IMR-90 (cell line): ENCODE measurements around the gene KDM3A. TPM values are rescaled to one million over a fixed set of nuclear protein-coding genes. Genes with fewer than 3 reads are reported as not detected.

Source experiments
- ATAC-seq: fragments of 200-7000 bp; cut with Tn5 transposase; 2 replicates; pipeline ENCODE4 v1.9.1; 2020; ENCODE audit warnings: low read depth, mild to moderate bottlenecking, moderate library complexity
- BruUV-seq: library from RNA; stranded (reverse); fragments of 400-500 nt; replicated peaks from 2 replicates; lab custom pipeline; 2021; lab: Mats Ljungman, UMichigan
- CTCF ChIA-PET: fragments of 300-600 bp; formaldehyde crosslinking; extraction: SDS; loops from one replicate; lab custom pipeline; 2021; ENCODE audit warnings: antibody characterized with exemption; lab: Yijun Ruan, JAX
- POLR2A ChIA-PET: fragments of 300-600 bp; sonication (Branson Sonifier 250); formaldehyde crosslinking; loops from one replicate; lab custom pipeline; 2022; ENCODE audit warnings: antibody characterized with exemption; ENCODE audit not compliant: unreplicated experiment; lab: Charles Lee
- DNase-seq: peaks from one replicate; pipeline ENCODE4 v3.0.0; 2013
- H2AFZ ChIP-seq: replicated peaks from 2 replicates; pipeline ENCODE3; 2013; ENCODE audit warnings: low read length, mild to moderate bottlenecking; ENCODE audit not compliant: poor library complexity
- H2AK5ac ChIP-seq: 2 replicates; pipeline ENCODE4 v1.6.1; 2013; ENCODE audit warnings: low read depth, low read length, inconsistent platforms
- H2AK9ac ChIP-seq: replicated peaks from 2 replicates; pipeline ENCODE3; 2013; ENCODE audit warnings: mild to moderate bottlenecking, low read depth, low read length, moderate library complexity; ENCODE audit not compliant: poor library complexity
- H2BK120ac ChIP-seq: 2 replicates; pipeline ENCODE4 v1.6.1; 2013; ENCODE audit warnings: low read depth, low read length, inconsistent platforms
- H2BK15ac ChIP-seq: 3 replicates; pipeline ENCODE4 v1.6.1; 2013; ENCODE audit warnings: low read depth, low read length, inconsistent platforms
- H2BK20ac ChIP-seq: 2 replicates; pipeline ENCODE4 v1.6.1; 2013; ENCODE audit warnings: low read depth, mild to moderate bottlenecking, inconsistent platforms, low read length, moderate library complexity
- H2BK5ac ChIP-seq: 2 replicates; pipeline ENCODE4 v1.6.1; 2013; ENCODE audit warnings: mild to moderate bottlenecking, low read depth, low read length, inconsistent platforms; ENCODE audit not compliant: poor library complexity, severe bottlenecking
- H3K14ac ChIP-seq: replicated peaks from 2 replicates; pipeline ENCODE4 v1.6.1; 2013; ENCODE audit warnings: low read depth, low read length, inconsistent platforms
- H3K18ac ChIP-seq: 2 replicates; pipeline ENCODE4 v1.6.1; 2013; ENCODE audit warnings: low read depth, low read length, control low read depth
- H3K23ac ChIP-seq: 2 replicates; pipeline ENCODE4 v1.6.1; 2013; ENCODE audit warnings: low read depth, low read length, inconsistent platforms
- H3K27ac ChIP-seq: 2 replicates; pipeline ENCODE4 v1.5.1; 2013; ENCODE audit warnings: mild to moderate bottlenecking, control low read depth, low read length; ENCODE audit not compliant: insufficient read depth
- H3K27me3 ChIP-seq: 2 replicates; pipeline ENCODE4 v1.6.1; 2013; ENCODE audit warnings: low read length; ENCODE audit not compliant: control insufficient read depth, insufficient read depth
- H3K36me3 ChIP-seq: 2 replicates; pipeline ENCODE4 v1.6.1; 2013; ENCODE audit warnings: low read length, mixed read lengths; ENCODE audit not compliant: control insufficient read depth, insufficient read depth
- H3K4ac ChIP-seq: 2 replicates; pipeline ENCODE4 v1.6.1; 2013; ENCODE audit warnings: low read depth, low read length, inconsistent platforms
- H3K4me1 ChIP-seq: 2 replicates; pipeline ENCODE4 v1.6.1; 2013; ENCODE audit warnings: low read length, mixed read lengths; ENCODE audit not compliant: control insufficient read depth, insufficient read depth
- H3K4me2 ChIP-seq: 2 replicates; pipeline ENCODE4 v1.6.1; 2013; ENCODE audit warnings: low read depth, mild to moderate bottlenecking, control low read depth, low read length, moderate library complexity
- H3K4me3 ChIP-seq: 2 replicates; pipeline ENCODE4 v1.5.1; 2013; ENCODE audit warnings: low read depth, mild to moderate bottlenecking, control low read depth, low read length, moderate library complexity; ENCODE audit not compliant: insufficient read depth
- H3K56ac ChIP-seq: 2 replicates; pipeline ENCODE4 v1.6.1; 2013; ENCODE audit warnings: low read length, inconsistent platforms; ENCODE audit not compliant: insufficient read depth; ENCODE audit errors: extremely low read depth
- H3K79me1 ChIP-seq, 2 experiments: 2 replicates each; pipeline ENCODE4 v1.6.1; 2013; ENCODE audit warnings: low read length in 2 of 2, inconsistent platforms in 1 of 2, low read depth in 1 of 2
- H3K9ac ChIP-seq: 2 replicates; pipeline ENCODE4 v1.6.1; 2013; ENCODE audit warnings: low read depth, low read length, control low read depth
- H3K9me1 ChIP-seq: 2 replicates; pipeline ENCODE4 v1.6.1; 2013; ENCODE audit warnings: low read length, inconsistent platforms; ENCODE audit not compliant: insufficient read depth
- H3K9me3 ChIP-seq: 2 replicates; pipeline ENCODE4 v1.6.1; 2013; ENCODE audit warnings: low read length; ENCODE audit not compliant: control insufficient read depth, insufficient read depth
- H4K20me1 ChIP-seq: 2 replicates; pipeline ENCODE4 v1.6.1; 2013; ENCODE audit warnings: low read length, inconsistent platforms; ENCODE audit not compliant: insufficient read depth
- H4K5ac ChIP-seq: 2 replicates; pipeline ENCODE4 v1.6.1; 2013; ENCODE audit warnings: mild to moderate bottlenecking, low read depth, low read length, control low read depth
- H4K8ac ChIP-seq, 2 experiments: 2 replicates each; pipeline ENCODE4 v1.6.1; 2013; ENCODE audit warnings: low read depth in 2 of 2, low read length in 2 of 2, control low read depth in 1 of 2, inconsistent platforms in 1 of 2
- H4K91ac ChIP-seq: 2 replicates; pipeline ENCODE4 v1.6.1; 2013; ENCODE audit warnings: low read depth, low read length, inconsistent platforms; ENCODE audit not compliant: insufficient read depth
- CTCF ChIP-seq: conservative IDR thresholded peaks from 2 replicates; pipeline ENCODE4 v1.5.1; 2012; ENCODE audit warnings: mild to moderate bottlenecking, low read depth, low read length, improper control_type of control experiment
- MXI1 ChIP-seq: IDR thresholded peaks from 2 replicates; pipeline ENCODE4 v1.6.1; 2012; ENCODE audit warnings: low read depth, mild to moderate bottlenecking, low read length, moderate library complexity, borderline replicate concordance
- NFE2L2 ChIP-seq: fragments of 150-350 bp; IDR thresholded peaks from 2 replicates; pipeline ENCODE4 v1.6.1; 2016; ENCODE audit warnings: low read depth, mild to moderate bottlenecking, low read length
- POLR2A ChIP-seq: IDR thresholded peaks from 2 replicates; pipeline ENCODE4 v1.6.1; 2012; ENCODE audit warnings: mild to moderate bottlenecking, low read depth, low read length
- RAD21 ChIP-seq: IDR thresholded peaks from 2 replicates; pipeline ENCODE4 v1.6.1; 2012; ENCODE audit warnings: low read length, improper control_type of control experiment
- RCOR1 ChIP-seq: IDR thresholded peaks from 2 replicates; pipeline ENCODE4 v1.6.1; 2012; ENCODE audit warnings: mild to moderate bottlenecking, low read length, improper control_type of control experiment; ENCODE audit not compliant: insufficient replicate concordance
- SMC3 ChIP-seq: fragments of 150-350 bp; IDR thresholded peaks from 2 replicates; pipeline ENCODE4 v1.6.1; 2016; ENCODE audit warnings: low read depth, mild to moderate bottlenecking, antibody characterized with exemption, low read length, moderate library complexity
- USF2 ChIP-seq: fragments of 150-350 bp; IDR thresholded peaks from 2 replicates; pipeline ENCODE4 v1.6.1; 2017; ENCODE audit warnings: mild to moderate bottlenecking, antibody characterized with exemption, low read length, low read depth
- WGBS, 2 experiments: methylation state at CpG; one replicate each; pipeline versions ENCODE4 v1.1.5 to v1.1.7; 2013; ENCODE audit warnings: missing lambda C conversion rate in 2 of 2; ENCODE audit not compliant: insufficient read length in 1 of 2; ENCODE audit errors: extremely low coverage in 2 of 2; 5-methylcytosine and 5-hydroxymethylcytosine counted together
- dilution Hi-C: fragments of 300-500 bp; cut with HindIII; formaldehyde crosslinking; loops from one replicate; pipeline ENCODE4 v1.14.3; 2018; ENCODE audit warnings: low sequenced_read_pairs; ENCODE audit not compliant: unreplicated experiment
- in situ Hi-C: fragments of 300-500 bp; cut with MboI; formaldehyde crosslinking; loops from 3 replicates; pipeline ENCODE4 v1.14.3; 2019; ENCODE audit warnings: low sequenced_read_pairs, inconsistent platforms, mixed read lengths
- intact Hi-C: fragments of 100-400 bp; cut with micrococcal nuclease; formaldehyde crosslinking; loops from 2 replicates; pipeline ENCODE4 v1.10.0; 2022
- polyA plus RNA-seq, 3 experiments: library from polyadenylated mRNA; depleted of rRNA; stranded (reverse); fragments of >200 nt; gene quantifications; 2 replicates each; pipeline ENCODE4 v1.2.3, GENCODE V29; 2012; ENCODE audit warnings: low replicate concordance in 1 of 3
- total RNA-seq: library from RNA; depleted of rRNA; stranded (reverse); fragments of >200 nt; gene quantifications from 2 replicates; pipeline ENCODE4 v1.2.3, GENCODE V29; 2012

The KDM3A gene
- total and polyA plus RNA-seq, 2 of the 4 experiments (the other 2 are of a cell fraction) = 24.8 to 33.3 TPM

GRCh38 chr2:86396291-86396785 lies 44.8 kb upstream of the KDM3A start:
- intact Hi-C loops = no loop called here
- Histone ChIP-seq H3K4me3 (no peak overlapping the region), H4K91ac (no peak overlapping the region), H3K9me3 (no peaks in the 10 kb centered on the region), H3K27me3 (peaks cover 8% of the 10 kb centered on the region), H2BK15ac (no peak overlapping the region), H3K4ac (no peak overlapping the region), H3K23ac (no peak overlapping the region), H3K9me1 (no peaks in the 10 kb centered on the region), H4K5ac (no peak overlapping the region), H3K18ac (no peak overlapping the region), H3K9ac (no peak overlapping the region), H4K20me1 (no peaks in the 10 kb centered on the region), H3K79me1 (no peaks in the 10 kb centered on the region), H2BK20ac (no peak overlapping the region), H3K56ac (no peak overlapping the region), H3K27ac (no peak overlapping the region), H2BK120ac (no peak overlapping the region), H3K4me1 (no peaks in the 10 kb centered on the region), H2AFZ (no peak overlapping the region), H3K36me3 (no peaks in the 10 kb centered on the region), H4K8ac (no peak overlapping the region), H2AK5ac (no peak overlapping the region), H3K4me2 (no peak overlapping the region), H2BK5ac (no peak overlapping the region), H3K14ac (no peak overlapping the region), H2AK9ac (no peak overlapping the region)
- WGBS, 2 experiments = no CpG with 5 or more reads among the region's 6 CpGs
- BruUV-seq = no TSS peak
- POLR2A ChIA-PET = no interaction called here
- no peak for TF ChIP-seq NFE2L2
- no peak for TF ChIP-seq MXI1
- TF ChIP-seq SMC3 = no peak
- TF ChIP-seq USF2 = no peak
- TF ChIP-seq RAD21 = peak; percentile 41
- peak; percentile 38; the same call in 1 of the 2 replicates for TF ChIP-seq CTCF
- TF ChIP-seq POLR2A = no peak
- TF ChIP-seq RCOR1 = no peak
- dilution Hi-C loops = no loop called here
- CTCF ChIA-PET = interaction anchor here (0.6 to 0.7 kb wide), 2 partner anchors 19 to 408 kb away, joined by 3 to 4 read pairs; no protein-coding TSS in a partner anchor
- DNase-seq (peak; percentile 20), ATAC-seq (peak; percentile 59; the same call in 1 of the 2 replicates)
- in situ Hi-C loops = no loop called here
